GM10248 (cell line): Measurements from ENCODE around the gene GLIS1.

Experiments
- CTCF ChIA-PET: fragments of 300-600 bp; sonication (Branson Sonifier 250); formaldehyde crosslinking; extraction: SDS; loops from one replicate; lab custom pipeline; 2021; ENCODE audit warnings: antibody characterized with exemption; lab: Yijun Ruan, JAX
- POLR2A ChIA-PET: fragments of 350-650 bp; sonication (Branson Sonifier 250); formaldehyde crosslinking; extraction: SDS; loops from one replicate; lab custom pipeline; 2020; ENCODE audit warnings: antibody characterized with exemption; lab: Yijun Ruan, JAX
- DNase-seq: peaks from one replicate; pipeline ENCODE4 v3.0.0; 2012; ENCODE audit errors: extremely low spot score
- TF ChIP-seq, protein P1 (sequence below): IDR thresholded peaks from 2 replicates; pipeline ENCODE4 v1.5.1; 2012; ENCODE audit warnings: mild to moderate bottlenecking, low read depth; ENCODE audit errors: extremely low read depth, missing control alignments, control extremely low read depth

Gene GLIS1

GRCh38 chr1:53599481-53599880 lies 139.5 kb downstream of the GLIS1 start:
- DNase-seq = no peak
- TF ChIP-seq, protein P1, sequence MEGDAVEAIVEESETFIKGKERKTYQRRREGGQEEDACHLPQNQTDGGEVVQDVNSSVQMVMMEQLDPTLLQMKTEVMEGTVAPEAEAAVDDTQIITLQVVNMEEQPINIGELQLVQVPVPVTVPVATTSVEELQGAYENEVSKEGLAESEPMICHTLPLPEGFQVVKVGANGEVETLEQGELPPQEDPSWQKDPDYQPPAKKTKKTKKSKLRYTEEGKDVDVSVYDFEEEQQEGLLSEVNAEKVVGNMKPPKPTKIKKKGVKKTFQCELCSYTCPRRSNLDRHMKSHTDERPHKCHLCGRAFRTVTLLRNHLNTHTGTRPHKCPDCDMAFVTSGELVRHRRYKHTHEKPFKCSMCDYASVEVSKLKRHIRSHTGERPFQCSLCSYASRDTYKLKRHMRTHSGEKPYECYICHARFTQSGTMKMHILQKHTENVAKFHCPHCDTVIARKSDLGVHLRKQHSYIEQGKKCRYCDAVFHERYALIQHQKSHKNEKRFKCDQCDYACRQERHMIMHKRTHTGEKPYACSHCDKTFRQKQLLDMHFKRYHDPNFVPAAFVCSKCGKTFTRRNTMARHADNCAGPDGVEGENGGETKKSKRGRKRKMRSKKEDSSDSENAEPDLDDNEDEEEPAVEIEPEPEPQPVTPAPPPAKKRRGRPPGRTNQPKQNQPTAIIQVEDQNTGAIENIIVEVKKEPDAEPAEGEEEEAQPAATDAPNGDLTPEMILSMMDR = no peak
- ChIA-PET CTCF (no interaction called here), POLR2A (no interaction called here)

- ChIA-PET POLR2A (no interaction called here), CTCF (no interaction called here)
- TF ChIP-seq, protein P1 = no peak
- DNase-seq = no peak
Observed at GRCh38 chr1:53598966-53599365, 140.0 kb downstream of the GLIS1 start.

DNA sequence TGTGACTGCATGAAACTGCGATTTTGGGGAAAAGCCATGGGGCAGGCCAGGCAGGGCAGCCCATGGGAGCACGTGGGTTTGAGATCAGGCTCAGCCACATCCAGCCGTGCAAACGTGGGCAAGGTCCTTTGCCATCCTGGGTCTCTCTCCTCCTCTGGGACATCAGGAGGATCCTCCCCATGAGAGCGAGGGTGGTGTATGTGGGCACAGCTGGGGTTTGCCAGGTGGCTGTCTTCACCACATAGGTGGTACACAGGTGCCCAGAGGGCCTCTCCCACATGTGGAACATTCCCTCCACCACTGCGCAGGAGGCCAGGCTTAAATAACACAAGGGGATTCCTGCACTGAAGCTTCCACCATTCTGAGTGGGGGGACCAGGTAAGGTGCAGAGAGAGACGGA lies 143.1 kb downstream of the GLIS1 start:
- DNase-seq = no peak
- ChIA-PET POLR2A (no interaction called here), CTCF (interaction anchor here (1.4 kb wide), 1 partner anchor 158 kb away, joined by 3 read pairs; no protein-coding TSS in a partner anchor)
- TF ChIP-seq, protein P1 = no peak

DNA sequence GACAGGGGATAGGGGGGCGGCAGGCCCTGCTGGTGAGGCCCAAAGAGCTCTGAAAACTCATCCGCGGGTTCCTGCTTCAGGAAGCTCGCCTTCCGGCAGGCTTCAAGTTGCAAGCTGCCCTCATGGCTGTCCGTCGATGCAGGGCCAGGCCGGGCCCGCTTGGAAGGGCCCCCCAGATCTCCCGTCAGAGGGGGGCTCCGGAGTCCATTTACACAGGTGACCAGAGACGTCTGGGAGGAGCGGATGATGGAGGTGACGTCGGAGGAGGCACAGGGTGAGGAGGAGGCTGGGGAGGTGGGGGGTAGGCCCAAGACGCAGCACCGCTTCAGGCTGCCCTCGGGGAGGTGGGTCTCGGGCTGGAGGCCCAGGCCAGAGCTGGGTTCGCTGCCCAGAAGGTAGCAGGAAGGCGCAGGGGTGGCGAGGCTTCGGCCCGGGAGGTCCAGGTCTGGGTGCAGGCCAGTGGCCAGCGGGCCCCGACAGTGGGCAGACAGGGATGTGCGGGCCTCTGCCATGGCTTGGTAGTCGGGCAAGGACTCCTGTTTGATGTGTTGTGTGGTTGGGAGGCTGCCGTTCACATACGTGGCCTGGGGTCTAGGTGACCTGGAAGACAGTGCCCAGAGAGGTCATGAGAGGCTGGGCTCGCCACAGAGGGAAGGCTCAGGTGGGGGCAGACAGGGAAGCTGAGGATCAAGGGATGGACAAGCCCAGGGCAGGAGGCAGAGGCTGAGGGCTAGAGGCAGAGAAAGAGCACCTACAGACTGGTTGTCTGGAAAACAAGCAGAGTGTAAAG lies 144.4 kb downstream of the GLIS1 start:
- CTCF ChIA-PET = interaction anchor here (1.5 kb wide), 1 partner anchor 9 kb away, joined by 5 read pairs; no protein-coding TSS in a partner anchor
- POLR2A ChIA-PET = no interaction called here
- DNase-seq = no peak
- TF ChIP-seq, protein P1 = no peak

GRCh38 chr1:53593758-53594380 lies 145.1 kb downstream of the GLIS1 start:
- TF ChIP-seq, protein P1 = no peak
- POLR2A ChIA-PET = no interaction called here
- CTCF ChIA-PET = interaction anchor here (1.5 kb wide), 1 partner anchor 10 kb away, joined by 5 read pairs; no protein-coding TSS in a partner anchor
- no peak for DNase-seq

GRCh38 chr1:53592985-53593757 lies 145.8 kb downstream of the GLIS1 start:
- ChIA-PET CTCF (interaction anchor here (1.5 to 1.6 kb wide), 2 partner anchors 11 to 23 kb away, joined by 4 to 5 read pairs; no protein-coding TSS in a partner anchor), POLR2A (no interaction called here)
- no peak for DNase-seq
- TF ChIP-seq, protein P1 = no peak
